ENCODE measurements around the gene BUD23. TPM values are rescaled to one million over a fixed set of nuclear protein-coding genes. Genes with fewer than 3 reads are reported as not detected.

The BUD23 gene
- total RNA-seq, 1 donor from 2014 or later = 97.9 TPM

GRCh38 chr7:73738220-73738611, 54.8 kb downstream of the BUD23 start:
- TF ChIP-seq CTCF (IDR thresholded peaks at IDR 0.05; ENCODE audit: insufficient read depth, low read length, severe bottlenecking) = no peak
- FAIRE-seq (no peak), DNase-seq (ENCODE audit: low read depth) (peak; percentile 24)
- peak overlapping the region; percentile 70 for H3K4me3 ChIP-seq (ENCODE audit: low read depth, low read length)
- peaks cover 5% of the 10 kb centered on the region for H3K36me3 ChIP-seq (ENCODE audit: control insufficient read depth, insufficient read depth, low read length)
- no peaks in the 10 kb centered on the region for H3K27me3 ChIP-seq (ENCODE audit: control insufficient read depth, insufficient read depth, low read length)

GRCh38 chr7:73738612-73739386, 55.4 kb downstream of the BUD23 start, which contains the start of gene ABHD11:
Gene ABHD11 (minus strand): TSS chr7:73738802. CDS start chr7:73738770, 32 bp downstream.
- H3K36me3 ChIP-seq (ENCODE audit: control insufficient read depth, insufficient read depth, low read length) = peaks cover 5% of the 10 kb centered on the region
- FAIRE-seq (no peak), DNase-seq (ENCODE audit: low read depth) (peak; percentile 83)
- TF ChIP-seq CTCF (IDR thresholded peaks at IDR 0.05; ENCODE audit: insufficient read depth, low read length, severe bottlenecking) = no peak
- no peaks in the 10 kb centered on the region for H3K27me3 ChIP-seq (ENCODE audit: control insufficient read depth, insufficient read depth, low read length)
- H3K4me3 ChIP-seq (ENCODE audit: low read depth, low read length) = peak within 1 kb of the TSS; percentile 70

- H3K4me3 ChIP-seq (ENCODE audit: low read depth, low read length) = peak overlapping the region; percentile 70
- no peak for DNase-seq (ENCODE audit: low read depth)
- TF ChIP-seq CTCF (IDR thresholded peaks at IDR 0.05; ENCODE audit: insufficient read depth, low read length, severe bottlenecking) = no peak
- no peak for FAIRE-seq
- no peaks in the 10 kb centered on the region for H3K27me3 ChIP-seq (ENCODE audit: control insufficient read depth, insufficient read depth, low read length)
- peaks cover 5% of the 10 kb centered on the region for H3K36me3 ChIP-seq (ENCODE audit: control insufficient read depth, insufficient read depth, low read length)
These were observed 56.0 kb downstream of the BUD23 start for GRCh38 chr7:73739387-73739767.

- Histone ChIP-seq H3K27me3 (ENCODE audit: control insufficient read depth, insufficient read depth, low read length) (no peaks in the 10 kb centered on the region), H3K36me3 (ENCODE audit: control insufficient read depth, insufficient read depth, low read length) (peaks cover 5% of the 10 kb centered on the region), H3K4me3 (ENCODE audit: low read depth, low read length) (no peak overlapping the region)
- no peak for TF ChIP-seq CTCF (IDR thresholded peaks at IDR 0.05; ENCODE audit: insufficient read depth, low read length, severe bottlenecking)
- DNase-seq (ENCODE audit: low read depth) (no peak), FAIRE-seq (no peak)
These were observed 56.8 kb downstream of the BUD23 start for GRCh38 chr7:73740212-73740611.

GRCh38 chr7:73740771-73741170, 57.4 kb downstream of the BUD23 start:
- H3K27me3 ChIP-seq (ENCODE audit: control insufficient read depth, insufficient read depth, low read length) = no peaks in the 10 kb centered on the region
- TF ChIP-seq CTCF (IDR thresholded peaks at IDR 0.05; ENCODE audit: insufficient read depth, low read length, severe bottlenecking) = no peak
- DNase-seq (ENCODE audit: low read depth) (no peak), FAIRE-seq (no peak)
- H3K4me3 ChIP-seq (ENCODE audit: low read depth, low read length) = no peak overlapping the region
- H3K36me3 ChIP-seq (ENCODE audit: control insufficient read depth, insufficient read depth, low read length) = peaks cover 5% of the 10 kb centered on the region

GRCh38 chr7:73741600-73741999, 58.2 kb downstream of the BUD23 start:
- H3K27me3 ChIP-seq (ENCODE audit: control insufficient read depth, insufficient read depth, low read length) = no peaks in the 10 kb centered on the region
- no peak for DNase-seq (ENCODE audit: low read depth)
- no peak for TF ChIP-seq CTCF (IDR thresholded peaks at IDR 0.05; ENCODE audit: insufficient read depth, low read length, severe bottlenecking)

More at GRCh38 chr7:73741600-73741999, 58.2 kb downstream of the BUD23 start:
- FAIRE-seq = no peak
- no peak overlapping the region for H3K4me3 ChIP-seq (ENCODE audit: low read depth, low read length)
- H3K36me3 ChIP-seq (ENCODE audit: control insufficient read depth, insufficient read depth, low read length) = peaks cover 4% of the 10 kb centered on the region
